RWPE1 (cell line): ENCODE data around the gene PCCA.

Experiments used
- CTCF ChIA-PET: fragments of 350-600 bp; sonication (Branson Sonifier 250); formaldehyde crosslinking; extraction: SDS; loops from one replicate; lab custom pipeline; 2021; lab: Yijun Ruan, JAX
- POLR2A ChIA-PET: fragments of 400-600 bp; formaldehyde crosslinking; extraction: SDS; loops from one replicate; lab custom pipeline; 2020; ENCODE audit warnings: antibody characterized with exemption; ENCODE audit not compliant: low non-redundant PET; lab: Yijun Ruan, JAX
- DNase-seq: peaks from one replicate; pipeline ENCODE4 v3.0.0; 2012; ENCODE audit warnings: low spot score
- H3K27ac ChIP-seq: fragments of 450-650 bp; 2 replicates; pipeline ENCODE4 v1.5.1; 2017
- TF ChIP-seq, protein P1 (sequence below): fragments of 450-650 bp; conservative IDR thresholded peaks from 2 replicates; pipeline ENCODE4 v1.5.1; 2017; ENCODE audit warnings: low read depth, mild to moderate bottlenecking

Gene PCCA

GRCh38 chr13:100544866-100545683 lies 456.2 kb downstream of the PCCA start:
- ChIA-PET POLR2A (no interaction called here), CTCF (no interaction called here)
- TF ChIP-seq, protein P1, sequence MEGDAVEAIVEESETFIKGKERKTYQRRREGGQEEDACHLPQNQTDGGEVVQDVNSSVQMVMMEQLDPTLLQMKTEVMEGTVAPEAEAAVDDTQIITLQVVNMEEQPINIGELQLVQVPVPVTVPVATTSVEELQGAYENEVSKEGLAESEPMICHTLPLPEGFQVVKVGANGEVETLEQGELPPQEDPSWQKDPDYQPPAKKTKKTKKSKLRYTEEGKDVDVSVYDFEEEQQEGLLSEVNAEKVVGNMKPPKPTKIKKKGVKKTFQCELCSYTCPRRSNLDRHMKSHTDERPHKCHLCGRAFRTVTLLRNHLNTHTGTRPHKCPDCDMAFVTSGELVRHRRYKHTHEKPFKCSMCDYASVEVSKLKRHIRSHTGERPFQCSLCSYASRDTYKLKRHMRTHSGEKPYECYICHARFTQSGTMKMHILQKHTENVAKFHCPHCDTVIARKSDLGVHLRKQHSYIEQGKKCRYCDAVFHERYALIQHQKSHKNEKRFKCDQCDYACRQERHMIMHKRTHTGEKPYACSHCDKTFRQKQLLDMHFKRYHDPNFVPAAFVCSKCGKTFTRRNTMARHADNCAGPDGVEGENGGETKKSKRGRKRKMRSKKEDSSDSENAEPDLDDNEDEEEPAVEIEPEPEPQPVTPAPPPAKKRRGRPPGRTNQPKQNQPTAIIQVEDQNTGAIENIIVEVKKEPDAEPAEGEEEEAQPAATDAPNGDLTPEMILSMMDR = no peak
- no peak overlapping the region for H3K27ac ChIP-seq
- no peak for DNase-seq

DNA sequence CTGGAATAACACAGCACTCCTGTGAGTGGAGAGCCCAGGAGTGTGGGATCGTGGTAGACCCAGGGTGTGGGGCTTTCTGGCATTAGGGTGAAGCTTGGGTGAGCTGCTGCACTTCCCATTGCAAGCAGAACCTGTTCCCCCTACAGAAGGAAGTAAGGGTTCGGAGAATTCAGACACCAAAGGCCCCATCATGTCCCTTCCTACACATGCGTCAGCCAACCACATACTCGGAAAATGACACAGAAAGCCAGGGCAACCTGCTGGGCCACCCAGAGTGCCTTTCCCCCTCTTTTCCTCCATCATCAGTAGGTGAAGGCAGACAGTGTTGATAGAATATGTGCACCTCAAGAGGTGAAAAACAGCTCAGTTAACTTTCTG lies 456.8 kb downstream of the PCCA start:
- DNase-seq = no peak
- no peak overlapping the region for H3K27ac ChIP-seq
- POLR2A ChIA-PET = no interaction called here
- CTCF ChIA-PET = interaction anchor here (0.5 kb wide), 1 partner anchor 546 kb away, joined by 4 read pairs; no protein-coding TSS in a partner anchor
- TF ChIP-seq, protein P1 = no peak

GRCh38 chr13:100546713-100547405 lies 458.0 kb downstream of the PCCA start:
- no peak for DNase-seq
- TF ChIP-seq, protein P1 = no peak
- H3K27ac ChIP-seq = peak overlapping the region; percentile 89
- ChIA-PET POLR2A (no interaction called here), CTCF (interaction anchor here (0.6 to 0.7 kb wide), 2 partner anchors 124 to 375 kb away, joined by 3 to 4 read pairs; no protein-coding TSS in a partner anchor)

- TF ChIP-seq, protein P1 = no peak
- H3K27ac ChIP-seq = peak overlapping the region; percentile 89
- CTCF ChIA-PET = no interaction called here
- POLR2A ChIA-PET = no interaction called here
- DNase-seq = peak; percentile 64
Measured at GRCh38 chr13:100547791-100548201, 458.9 kb downstream of the PCCA start.

DNA sequence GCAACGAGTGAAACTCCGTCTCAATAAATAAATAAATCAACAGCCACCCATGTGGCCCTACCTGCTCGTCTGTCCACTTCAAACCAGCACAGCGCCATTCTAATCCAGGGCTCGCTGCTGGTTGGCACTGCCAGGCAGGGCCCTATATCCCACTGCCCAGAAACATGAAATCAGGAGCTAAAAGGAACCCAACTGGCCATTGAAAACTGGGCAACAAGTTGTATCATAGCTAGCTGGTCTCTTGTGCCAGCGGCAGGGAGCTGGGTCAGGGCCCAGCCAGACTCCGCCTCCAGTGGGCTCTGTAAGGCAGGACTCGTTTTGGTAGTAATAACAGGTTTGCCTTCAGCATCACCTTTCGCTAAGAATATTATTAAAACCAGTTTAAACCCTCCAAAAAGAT lies 460.4 kb downstream of the PCCA start:
- no peak overlapping the region for H3K27ac ChIP-seq
- CTCF ChIA-PET = interaction anchor here (0.5 kb wide), 1 partner anchor 918 kb away, joined by 3 read pairs; no protein-coding TSS in a partner anchor
- DNase-seq = no peak
- POLR2A ChIA-PET = no interaction called here
- TF ChIP-seq, protein P1 = no peak

DNA sequence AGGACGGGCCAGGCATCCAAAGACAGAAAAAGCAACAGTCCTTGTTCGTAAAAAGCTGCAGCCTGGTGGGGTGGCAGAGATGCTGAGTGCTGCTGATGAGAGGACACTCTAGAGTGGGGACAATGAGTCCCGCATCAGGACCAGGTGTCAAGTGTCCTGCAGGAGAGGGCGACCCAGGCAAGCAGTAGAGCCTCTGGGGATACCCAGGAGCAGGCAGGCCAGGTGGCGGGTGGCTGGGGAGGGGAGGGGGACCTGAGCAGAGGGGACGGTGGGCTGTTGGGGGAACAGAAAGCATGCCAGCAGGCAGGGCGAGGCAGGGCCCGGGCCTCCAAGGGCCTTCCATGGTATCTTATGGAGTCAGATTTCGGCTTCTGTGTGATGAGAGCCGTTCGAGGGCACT lies 463.9 kb downstream of the PCCA start:
- ChIA-PET POLR2A (no interaction called here), CTCF (no interaction called here)
- no peak for DNase-seq
- TF ChIP-seq, protein P1 = no peak
- H3K27ac ChIP-seq = no peak overlapping the region
